Measurements from ENCODE around the gene ESRRG.
A peak's percentile ranks its signal among the peaks of the same experiment; 100 is the strongest.

The ESRRG gene

DNA sequence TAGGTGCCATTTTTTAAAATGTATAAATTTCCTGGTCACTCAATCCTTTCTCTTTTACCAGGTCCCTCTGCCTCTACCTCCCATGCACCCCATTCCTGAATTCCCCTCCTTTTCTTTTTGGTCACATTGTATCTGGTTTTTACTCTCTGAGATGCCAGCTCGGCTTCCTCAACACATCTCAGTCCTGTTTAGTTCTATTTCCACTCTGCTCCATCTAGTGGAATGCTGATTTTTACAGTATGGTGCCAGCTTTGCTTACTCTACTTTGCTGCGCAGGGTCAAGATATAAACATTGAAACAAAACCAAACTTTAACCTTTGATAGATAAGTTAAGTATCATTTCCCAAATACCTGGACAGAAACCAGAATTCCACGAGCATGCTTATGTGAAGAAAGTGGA, 96.0 kb downstream of the ESRRG start:
- no peak for DNase-seq

- DNase-seq: no peak
These were observed 96.7 kb downstream of the ESRRG start for GRCh38 chr1:216626394-216627067.

- no peak for DNase-seq
These were observed 101.7 kb downstream of the ESRRG start for GRCh38 chr1:216621536-216621935.

- DNase-seq: no peak
These were observed 106.0 kb downstream of the ESRRG start for GRCh38 chr1:216617081-216617875.

DNA sequence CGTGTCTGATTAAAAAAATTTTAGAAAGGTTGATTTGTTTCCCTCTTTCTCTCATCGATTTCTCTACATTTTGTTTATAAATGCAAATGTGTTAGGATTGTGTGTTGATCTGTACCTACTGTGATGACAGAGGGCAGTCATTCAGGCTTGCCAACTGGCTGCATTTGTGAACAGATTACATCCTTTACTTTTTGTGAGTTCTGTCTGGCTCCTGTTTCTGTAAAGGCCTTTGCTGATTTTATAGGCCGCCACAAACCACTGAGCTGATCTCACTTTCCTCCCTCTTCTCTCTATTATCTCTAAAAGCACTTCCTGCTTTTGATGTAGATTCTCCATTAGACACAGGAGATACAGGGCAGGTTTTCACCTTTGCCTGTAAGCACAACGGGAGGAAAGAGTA, 106.8 kb downstream of the ESRRG start:
- no peak for DNase-seq

DNA sequence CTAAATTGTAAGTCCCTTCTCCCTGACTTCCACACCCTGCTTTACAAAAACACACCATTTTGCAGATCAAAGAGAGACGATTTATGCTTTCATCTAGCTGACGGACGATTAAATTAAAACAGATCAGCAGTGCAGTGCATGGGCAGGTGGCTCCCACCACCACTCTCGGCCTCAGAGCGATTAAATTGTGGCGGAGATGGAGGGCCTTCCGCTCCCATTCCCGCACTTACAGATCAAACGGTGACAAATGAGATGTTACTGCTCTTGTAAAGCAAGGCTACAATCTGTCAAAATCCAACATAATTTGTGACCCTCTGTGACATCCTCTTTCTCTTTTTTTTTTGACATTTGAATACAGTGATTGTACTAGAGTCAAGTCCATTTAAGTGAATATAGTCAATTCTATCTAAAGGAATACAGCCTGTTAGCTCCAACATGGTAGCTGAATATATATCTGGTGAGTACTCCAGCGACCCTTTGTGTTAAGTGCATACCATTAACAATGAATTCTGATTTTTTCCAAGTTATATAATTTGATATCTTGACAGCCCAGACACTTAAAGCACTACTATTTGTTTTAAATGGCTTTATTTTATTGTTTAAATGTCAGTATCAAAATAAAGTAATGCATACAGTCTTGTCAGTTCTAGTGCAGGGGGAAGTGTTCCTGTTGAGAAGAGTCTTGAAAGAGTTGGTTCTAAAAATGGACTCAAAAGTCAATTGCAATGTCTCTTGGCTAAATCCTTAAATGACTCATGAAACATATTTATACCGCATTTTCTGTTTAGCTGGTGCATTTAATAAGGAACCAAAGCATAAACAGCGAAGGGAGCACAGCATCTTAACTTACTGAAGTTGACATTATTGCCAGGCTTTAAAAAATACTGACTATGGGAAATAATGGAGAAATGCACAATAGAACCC, 109.0 kb downstream of the ESRRG start:
- no peak for DNase-seq

DNA sequence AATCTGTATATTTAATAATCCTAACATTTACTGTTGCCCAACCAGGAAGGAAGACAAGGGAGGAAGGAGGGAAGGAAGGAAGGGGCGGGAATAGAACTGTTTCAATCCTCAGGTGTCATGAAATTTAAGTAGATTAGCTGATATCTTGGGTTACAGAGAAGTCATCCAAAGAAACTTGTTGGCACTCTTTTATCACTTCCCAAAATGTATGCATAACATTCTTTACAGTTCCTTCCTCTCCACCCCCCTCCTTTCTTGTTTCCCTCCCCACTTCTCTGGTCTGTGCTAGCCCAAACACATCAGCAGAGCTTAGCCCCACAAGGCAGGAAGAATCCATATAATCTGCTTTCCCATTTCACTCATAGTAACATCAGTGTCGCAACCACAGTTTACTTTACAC, 110.9 kb downstream of the ESRRG start:
- DNase-seq: no peak

- no peak for DNase-seq
These were observed 116.0 kb downstream of the ESRRG start for GRCh38 chr1:216607067-216607697.

- DNase-seq: no peak
These were observed 117.1 kb downstream of the ESRRG start for GRCh38 chr1:216606047-216606637.

GRCh38 chr1:216604771-216605170, 118.5 kb downstream of the ESRRG start:
- DNase-seq: no peak

DNA sequence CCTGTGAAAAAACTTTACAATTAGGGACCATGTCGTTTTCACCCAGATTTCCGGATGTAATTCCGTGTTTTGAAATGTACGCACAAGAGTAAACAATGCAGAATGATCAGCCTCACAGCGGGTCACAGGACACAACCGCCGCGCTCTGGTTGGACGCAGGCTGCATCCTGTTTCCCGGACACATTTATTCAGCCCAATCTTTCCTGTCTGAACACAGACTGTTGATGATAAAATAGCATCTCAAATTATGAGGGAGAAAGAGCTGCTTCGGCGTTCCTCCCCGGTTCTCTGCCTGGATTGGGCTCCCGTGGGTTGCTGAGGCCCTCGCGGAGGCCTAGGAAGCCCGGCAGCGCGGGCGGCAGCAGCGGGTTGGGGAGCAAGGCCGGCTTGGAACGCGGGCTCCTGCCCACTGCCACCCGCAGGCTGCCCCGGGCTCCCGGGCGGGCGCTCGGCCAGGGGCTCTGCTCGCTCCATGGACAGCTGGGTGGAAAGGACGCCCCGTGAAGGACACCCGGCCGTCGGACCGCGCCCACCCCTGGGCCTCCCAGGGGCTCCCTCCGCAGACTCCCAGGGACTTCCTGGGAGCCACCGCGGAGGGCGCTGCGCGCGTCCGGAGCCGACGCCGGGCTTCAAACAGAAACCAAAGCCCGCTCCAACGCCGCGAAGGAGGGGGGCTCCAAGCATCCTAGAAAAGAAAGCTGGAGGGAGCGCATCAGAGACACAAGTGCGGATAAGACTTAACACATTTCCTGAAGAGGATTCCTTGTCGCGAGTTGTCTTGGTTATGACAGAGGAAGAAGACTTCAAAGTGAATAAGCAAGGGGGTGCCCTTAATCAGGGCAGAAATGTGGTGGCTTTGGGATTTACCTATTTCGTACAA, 122.3 kb downstream of the ESRRG start:
- DNase-seq: peak; percentile 57 to 67 (median 63)

- DNase-seq: no peak
These were observed 123.4 kb downstream of the ESRRG start for GRCh38 chr1:216599851-216600250.

DNA sequence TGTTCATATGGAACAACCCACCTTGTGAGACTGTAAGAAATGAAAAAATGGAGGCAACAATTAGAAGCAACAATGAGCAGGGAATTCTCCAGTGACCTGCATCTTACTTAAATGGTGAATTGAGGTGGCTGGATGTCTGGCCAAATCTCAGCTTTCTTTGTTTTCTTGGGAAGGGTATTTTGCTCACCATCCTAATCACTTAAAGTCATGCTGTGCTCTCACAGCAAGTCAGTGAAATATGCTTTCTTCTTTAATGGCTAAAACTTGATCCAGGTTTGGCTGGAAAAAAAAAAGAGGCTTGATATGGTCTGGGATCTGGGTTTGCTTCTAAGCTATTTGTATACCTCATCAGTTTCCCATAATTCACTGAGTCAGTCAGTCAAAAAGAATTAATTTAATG, 124.8 kb downstream of the ESRRG start:
- DNase-seq: no peak

DNA sequence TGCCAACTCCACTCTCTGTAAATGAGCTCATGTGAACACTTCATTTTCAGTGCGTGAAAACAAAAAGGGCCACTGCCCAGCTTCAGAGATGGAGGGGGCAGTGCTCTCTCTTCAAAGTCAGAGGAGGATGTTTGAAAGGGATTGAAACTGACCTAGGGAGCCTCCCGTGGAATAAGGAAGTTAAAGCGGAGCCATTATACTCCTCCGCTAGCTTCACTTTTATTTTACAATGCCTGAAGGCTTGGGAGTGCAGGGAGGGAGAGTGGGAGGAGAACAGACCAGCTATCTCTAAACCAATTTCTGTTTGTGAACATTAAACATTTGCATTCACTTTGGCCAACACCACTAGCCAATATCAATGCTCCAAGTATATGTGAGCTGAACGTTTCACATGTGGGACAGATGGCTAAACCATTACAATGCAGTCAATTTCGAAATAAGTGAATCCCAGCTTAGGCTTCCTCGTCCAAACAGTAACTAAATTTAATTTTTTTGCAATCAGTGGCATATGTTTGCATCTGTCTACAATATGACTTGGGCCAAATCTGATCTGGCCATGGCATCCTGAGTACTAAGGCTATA, 126.9 kb downstream of the ESRRG start:
- DNase-seq: no peak

DNA sequence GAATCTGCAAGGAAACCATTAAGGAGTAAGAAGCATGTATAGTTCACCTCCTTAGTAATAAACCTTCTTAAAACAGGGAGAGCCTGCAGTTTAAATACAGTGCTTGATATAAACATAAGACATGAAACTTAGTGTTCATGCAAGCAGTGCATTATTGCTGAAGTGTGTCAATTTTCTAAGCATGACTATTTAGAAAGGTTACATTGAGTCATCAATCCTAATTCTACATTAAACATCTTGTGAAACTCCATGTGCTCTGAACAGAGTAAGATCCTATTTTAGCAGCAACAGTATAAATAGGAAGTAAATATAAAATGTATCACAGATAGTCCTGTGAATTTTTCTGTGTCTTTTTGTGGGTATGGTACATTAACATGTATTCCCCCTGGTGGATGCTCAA, 135.5 kb downstream of the ESRRG start:
- DNase-seq: peak in 1 of 4 experiments; percentile 14

DNA sequence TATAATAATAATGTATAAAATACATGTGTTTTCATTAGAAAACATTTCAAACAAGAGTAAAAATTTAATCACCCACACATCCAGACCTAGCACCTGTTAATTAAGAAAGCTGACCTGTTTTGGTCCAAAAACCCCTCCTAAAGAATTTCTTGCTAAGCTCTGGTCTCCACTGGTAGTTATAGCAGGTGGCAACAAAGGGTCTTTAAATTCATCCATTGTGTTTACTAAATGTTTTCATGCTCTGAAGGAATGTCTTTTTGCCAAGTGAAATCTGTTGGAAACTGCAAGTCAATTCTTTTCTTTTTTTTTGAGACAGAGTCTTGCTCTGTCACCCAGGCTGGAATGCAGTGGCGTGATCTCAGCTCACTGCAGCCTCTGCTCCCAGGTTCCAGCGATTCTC, 141.1 kb downstream of the ESRRG start:
- DNase-seq: no peak

DNA sequence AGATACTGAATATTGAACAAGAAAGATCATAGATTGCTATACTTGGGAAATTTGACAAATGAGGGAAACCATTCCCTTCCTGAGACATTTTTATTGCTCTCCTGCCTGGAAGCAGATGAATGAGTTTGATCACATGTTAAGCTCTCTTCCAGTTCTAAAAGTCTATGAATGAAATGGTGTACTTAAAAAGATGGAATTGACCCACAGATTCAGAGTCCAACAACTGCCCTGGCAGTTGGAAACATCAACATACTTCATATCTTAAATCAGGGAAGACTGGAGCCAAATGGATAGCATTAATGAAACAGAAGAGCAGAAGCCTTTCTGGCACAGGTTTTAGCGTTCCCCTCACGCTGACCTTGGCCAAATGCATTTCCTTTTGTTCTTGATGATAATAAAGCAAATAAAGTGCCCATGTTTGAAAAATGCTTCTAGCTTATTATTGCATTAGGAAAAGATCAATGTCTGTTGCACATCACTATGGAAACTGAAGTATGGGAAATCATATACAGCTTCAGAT, 142.6 kb downstream of the ESRRG start:
- DNase-seq: no peak

DNA sequence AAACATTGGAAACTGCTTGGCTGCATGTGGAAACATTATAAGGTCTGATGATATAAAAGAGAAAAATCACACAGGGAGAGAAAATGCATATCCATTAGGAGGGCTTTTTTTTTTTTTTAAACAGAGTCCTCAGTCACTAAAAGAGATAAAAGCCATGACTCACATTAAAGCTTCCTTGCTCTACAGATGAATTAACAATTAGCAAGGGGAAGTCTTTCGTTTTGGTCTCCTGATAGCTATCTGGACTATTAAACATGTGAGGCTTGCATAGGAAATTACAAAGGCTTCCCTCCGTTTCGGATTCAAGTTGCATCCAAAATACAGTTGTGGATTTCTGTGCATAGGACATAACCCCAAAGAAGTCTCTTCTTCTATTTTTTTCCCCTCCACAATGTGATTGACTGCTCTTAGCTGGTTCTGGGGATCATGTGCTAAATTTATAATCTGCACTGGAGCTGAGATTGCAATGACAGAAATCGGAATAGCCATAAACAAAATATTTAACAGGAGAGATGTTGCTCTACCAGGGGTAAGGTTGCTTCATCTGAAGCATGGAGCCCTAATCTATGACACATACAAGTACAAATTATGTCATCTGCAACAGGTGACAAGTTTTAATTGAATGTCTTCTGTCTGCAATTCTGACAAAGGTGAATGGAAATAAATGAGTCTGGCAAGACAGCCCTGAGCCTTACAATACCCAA, 146.8 kb downstream of the ESRRG start:
- no peak for DNase-seq

DNA sequence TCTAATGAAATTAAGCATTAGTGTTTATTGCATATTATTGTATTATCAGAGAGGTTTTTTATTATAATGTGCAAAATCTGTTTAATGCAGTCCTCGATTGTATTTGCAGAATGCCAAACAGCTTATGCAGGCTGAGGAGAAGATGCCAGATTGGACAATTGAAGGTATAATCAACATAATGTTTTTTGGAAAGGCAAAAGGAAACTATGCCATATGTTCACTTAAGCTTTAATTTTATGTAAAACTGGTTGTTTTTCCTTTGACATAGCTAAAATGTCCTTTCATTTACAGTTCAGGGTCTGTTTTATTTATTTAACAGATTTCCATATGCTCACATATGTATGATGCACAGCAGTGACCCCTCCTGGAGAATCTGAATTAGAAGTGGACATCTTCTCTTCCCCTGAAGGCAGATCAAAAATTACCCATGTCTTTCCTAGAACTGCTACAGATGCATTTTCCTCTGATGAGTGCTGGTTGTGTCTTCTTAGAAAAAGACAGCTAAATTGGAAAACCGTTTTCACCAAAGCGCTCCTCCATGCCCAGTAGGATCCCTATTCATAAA, 156.5 kb downstream of the ESRRG start:
- DNase-seq: peak in 2 of 4 experiments; percentile 1

- DNase-seq: no peak
These were observed 160.1 kb downstream of the ESRRG start for GRCh38 chr1:216563087-216563486.

Measured in suppressor macrophage (primary cell).